Transverse colon (tissue), 4 donors: ENCODE data around the gene TRMT2A.

ENCODE experiments used
- EP300 ChIP-seq: sonication (generic); formaldehyde crosslinking; IDR thresholded peaks from one replicate; pipeline ENCODE4 v1.6.1; 2017; ENCODE audit warnings: antibody characterized with exemption, low read depth
- POLR2AphosphoS5 ChIP-seq, 3 donors: sonication (generic); formaldehyde crosslinking; IDR thresholded peaks; one replicate each; pipeline ENCODE4 v1.6.1; 2016; ENCODE audit warnings: antibody characterized with exemption in 3 of 3
- TF ChIP-seq, protein P1 (sequence below), 5 experiments: fragments of 200-600 bp in 3 of 5; fragments of 450-650 bp in 2 of 5; sonication (generic) in 3 of 5; IDR thresholded peaks; 1 replicate in 2 of 5; 2 replicates in 3 of 5; pipeline ENCODE4 v1.5.1; 2016 to 2017; ENCODE audit warnings: antibody characterized with exemption in 5 of 5, inconsistent platforms in 3 of 5, mild to moderate bottlenecking in 2 of 5, moderate library complexity in 1 of 5

GRCh38 chr22:20127318-20127868, 10.4 kb upstream of the TRMT2A start:
- TF ChIP-seq, protein P1, sequence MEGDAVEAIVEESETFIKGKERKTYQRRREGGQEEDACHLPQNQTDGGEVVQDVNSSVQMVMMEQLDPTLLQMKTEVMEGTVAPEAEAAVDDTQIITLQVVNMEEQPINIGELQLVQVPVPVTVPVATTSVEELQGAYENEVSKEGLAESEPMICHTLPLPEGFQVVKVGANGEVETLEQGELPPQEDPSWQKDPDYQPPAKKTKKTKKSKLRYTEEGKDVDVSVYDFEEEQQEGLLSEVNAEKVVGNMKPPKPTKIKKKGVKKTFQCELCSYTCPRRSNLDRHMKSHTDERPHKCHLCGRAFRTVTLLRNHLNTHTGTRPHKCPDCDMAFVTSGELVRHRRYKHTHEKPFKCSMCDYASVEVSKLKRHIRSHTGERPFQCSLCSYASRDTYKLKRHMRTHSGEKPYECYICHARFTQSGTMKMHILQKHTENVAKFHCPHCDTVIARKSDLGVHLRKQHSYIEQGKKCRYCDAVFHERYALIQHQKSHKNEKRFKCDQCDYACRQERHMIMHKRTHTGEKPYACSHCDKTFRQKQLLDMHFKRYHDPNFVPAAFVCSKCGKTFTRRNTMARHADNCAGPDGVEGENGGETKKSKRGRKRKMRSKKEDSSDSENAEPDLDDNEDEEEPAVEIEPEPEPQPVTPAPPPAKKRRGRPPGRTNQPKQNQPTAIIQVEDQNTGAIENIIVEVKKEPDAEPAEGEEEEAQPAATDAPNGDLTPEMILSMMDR (IDR thresholded peaks at IDR 0.05): no peak
- TF ChIP-seq POLR2AphosphoS5 (IDR thresholded peaks at IDR 0.05) (no peak), EP300 (no peak)
